GM12891 (cell line): ENCODE data around the gene SLC30A9.

Experiments
- DNase-seq: peaks from one replicate; pipeline ENCODE4 v3.0.0; 2011; ENCODE audit warnings: low spot score; ENCODE audit not compliant: insufficient read length
- FAIRE-seq: peaks from 2 replicates; lab custom pipeline; 2011; peaks lifted over from hg19 to GRCh38; lab: Jason Lieb, UNC
- PAX5 ChIP-seq: IDR thresholded peaks from 2 replicates; pipeline ENCODE4 v1.6.1; 2011; ENCODE audit warnings: low read length, moderate library complexity, mild to moderate bottlenecking; ENCODE audit not compliant: insufficient read depth, severe bottlenecking
- POLR2A ChIP-seq: IDR thresholded peaks from 2 replicates; pipeline ENCODE4 v1.6.1; 2011; ENCODE audit warnings: low read depth, low read length, control low read depth
- POLR2AphosphoS5 ChIP-seq: IDR thresholded peaks from 2 replicates; pipeline ENCODE4 v1.6.1; 2011; ENCODE audit warnings: low read depth, low read length, control low read depth
- POU2F2 ChIP-seq: IDR thresholded peaks from 2 replicates; pipeline ENCODE4 v1.6.1; 2011; ENCODE audit warnings: low read depth, mild to moderate bottlenecking, control low read depth, low read length, moderate library complexity
- SPI1 ChIP-seq: IDR thresholded peaks from 2 replicates; pipeline ENCODE4 v1.6.1; 2011; ENCODE audit warnings: low read depth, low read length, control low read depth
- TAF1 ChIP-seq: IDR thresholded peaks from 2 replicates; pipeline ENCODE4 v1.6.1; 2011; ENCODE audit warnings: low read depth, low read length, control low read depth

SLC30A9 gene

DNA sequence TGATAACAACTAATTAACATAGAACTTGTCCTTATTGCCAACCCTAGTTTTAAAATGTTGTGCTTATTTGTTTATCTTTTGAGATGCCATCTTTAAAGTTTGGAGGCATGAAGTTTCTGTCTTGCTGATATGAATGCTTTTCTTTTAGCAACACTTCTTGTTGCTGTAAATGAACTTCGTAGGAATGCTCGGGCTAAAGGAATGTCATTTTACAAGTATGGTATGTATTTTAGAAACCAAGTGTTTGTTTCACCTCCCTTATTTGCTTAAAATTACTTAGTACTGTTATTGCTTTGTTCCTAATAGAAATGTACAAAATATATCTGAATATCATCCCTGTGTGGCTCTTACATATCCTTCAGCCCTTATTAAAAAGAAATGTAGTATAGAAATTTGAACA lies 76.1 kb downstream of the SLC30A9 start:
- FAIRE-seq (no peak), DNase-seq (no peak)
- no peak for TF ChIP-seq POLR2AphosphoS5
- no peak for TF ChIP-seq SPI1
- TF ChIP-seq PAX5 = no peak
- no peak for TF ChIP-seq POU2F2
- no peak for TF ChIP-seq TAF1
- TF ChIP-seq POLR2A = no peak

DNA sequence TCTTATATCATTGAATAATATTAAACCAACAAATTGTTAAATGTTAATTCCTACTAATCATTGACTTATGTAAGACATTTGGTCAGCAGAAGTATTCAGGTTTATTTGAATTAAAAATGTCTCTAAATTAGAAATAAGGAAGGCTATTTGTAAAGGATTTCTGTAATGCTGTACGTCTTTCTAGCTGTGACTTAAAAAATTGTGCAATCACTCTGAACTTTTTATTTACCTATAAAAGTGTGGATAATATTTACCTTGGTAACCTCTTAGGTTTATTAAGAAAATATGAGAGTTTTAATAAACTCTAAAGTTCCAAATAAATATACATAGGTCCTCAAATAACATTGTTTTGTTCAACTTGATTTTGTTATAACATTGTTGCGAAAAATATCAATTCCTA lies 76.9 kb downstream of the SLC30A9 start:
- no peak for FAIRE-seq

DNA sequence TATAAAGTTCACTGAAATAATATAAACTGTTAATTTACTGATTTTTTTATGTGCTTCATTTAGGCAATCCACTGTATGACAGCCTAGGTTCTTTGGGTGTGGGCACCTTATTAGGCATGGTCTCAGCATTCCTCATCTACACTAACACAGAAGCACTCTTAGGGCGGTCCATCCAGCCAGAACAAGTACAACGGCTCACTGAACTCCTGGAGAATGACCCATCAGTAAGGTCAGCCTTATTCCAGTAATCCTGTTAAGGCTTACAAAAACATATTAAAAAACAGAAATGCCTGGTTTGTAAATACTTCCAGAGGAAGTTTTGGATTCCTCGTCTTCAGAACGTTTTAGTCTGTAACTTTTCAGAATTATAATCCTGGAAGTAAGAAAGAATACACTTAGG lies 80.1 kb downstream of the SLC30A9 start:
- DNase-seq = no peak
- FAIRE-seq = no peak
- TF ChIP-seq POU2F2 = no peak
- no peak for TF ChIP-seq SPI1
- no peak for TF ChIP-seq PAX5
- no peak for TF ChIP-seq POLR2AphosphoS5
- no peak for TF ChIP-seq TAF1
- no peak for TF ChIP-seq POLR2A

More for the DNA sequence above, 76.9 kb downstream of the SLC30A9 start:
- no peak for DNase-seq
- TF ChIP-seq TAF1 (no peak), POU2F2 (no peak), SPI1 (no peak), PAX5 (no peak), POLR2AphosphoS5 (no peak), POLR2A (no peak)

DNA sequence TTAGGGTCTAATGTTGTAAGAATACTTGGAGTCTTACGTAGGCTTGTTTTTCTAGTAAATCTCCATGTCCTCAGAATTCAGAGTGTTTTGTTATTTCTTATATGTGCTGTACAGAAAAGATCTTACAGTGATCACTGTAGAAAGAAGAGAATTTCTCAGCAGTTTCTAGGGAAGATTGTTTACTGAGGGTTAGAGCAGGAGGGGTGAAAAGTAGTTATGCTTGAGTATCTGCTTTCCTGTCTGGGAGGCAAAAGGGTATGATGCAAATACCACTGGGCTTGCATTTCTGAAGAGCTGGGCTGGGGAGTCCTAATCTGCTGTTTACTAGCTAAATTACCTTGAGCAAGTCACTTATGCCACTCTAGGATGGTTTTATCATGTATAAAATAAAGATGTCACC lies 84.0 kb downstream of the SLC30A9 start:
- no peak for FAIRE-seq
- TF ChIP-seq PAX5 (no peak), POLR2A (no peak), SPI1 (no peak), POU2F2 (no peak), POLR2AphosphoS5 (no peak), TAF1 (no peak)

DNA sequence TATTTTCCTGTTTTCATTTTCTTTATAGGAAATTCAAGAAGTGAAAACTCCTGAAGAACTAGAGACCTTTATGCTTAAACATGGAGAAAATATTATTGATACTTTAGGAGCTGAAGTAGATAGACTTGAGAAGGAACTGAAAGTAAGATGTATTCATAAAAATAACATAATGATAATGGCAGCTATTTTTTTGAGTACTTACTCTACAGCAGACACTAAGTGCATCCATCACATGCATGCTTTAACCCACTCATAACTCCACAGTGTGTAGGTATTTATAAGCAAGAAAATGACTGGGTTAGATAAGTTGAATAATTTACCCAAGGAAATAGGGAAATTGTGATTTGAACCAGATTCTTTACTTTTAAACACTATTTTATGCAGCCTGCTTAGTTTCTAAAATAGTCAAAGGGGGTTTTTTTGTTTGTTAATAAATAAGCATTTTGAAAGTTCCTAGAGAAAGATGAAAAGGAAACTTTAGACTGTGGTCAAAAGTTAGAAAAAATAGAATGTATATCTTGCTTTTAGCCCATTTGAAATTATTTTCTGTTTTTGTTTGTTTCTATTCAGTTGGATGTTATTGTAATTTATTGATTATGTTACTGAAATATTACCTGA lies 88.0 kb downstream of the SLC30A9 start:
- peak; percentile 48 for FAIRE-seq
- TF ChIP-seq TAF1 = no peak
- no peak for TF ChIP-seq POLR2A
- no peak for TF ChIP-seq PAX5
- TF ChIP-seq SPI1 = peak; percentile 64; the same call in 1 of the 2 replicates
- peak; percentile 14 for DNase-seq

More for the DNA sequence above, 84.0 kb downstream of the SLC30A9 start:
- DNase-seq = no peak

DNA sequence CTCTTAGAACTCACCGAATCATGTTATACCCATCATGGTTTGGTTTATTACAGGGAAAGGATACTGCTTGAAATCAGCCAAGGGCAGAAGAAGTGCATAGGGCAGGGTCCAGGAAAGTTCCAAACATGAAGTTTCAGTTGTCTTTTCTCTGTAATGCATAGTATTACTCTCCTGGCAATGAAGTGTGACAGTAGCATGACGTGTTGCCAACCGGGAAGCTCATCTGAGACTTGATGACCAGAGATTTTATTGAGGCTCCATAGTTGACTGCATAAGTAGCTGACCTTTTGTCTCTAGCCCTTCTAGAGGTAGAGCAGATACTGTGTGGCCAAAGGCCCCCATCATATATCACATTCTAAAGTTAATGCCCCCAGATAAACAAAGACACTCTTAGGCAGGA lies 90.0 kb downstream of the SLC30A9 start:
- peak; percentile 23 for FAIRE-seq
- no peak for DNase-seq
- no peak for TF ChIP-seq POLR2A
- TF ChIP-seq PAX5 = no peak
- no peak for TF ChIP-seq POLR2AphosphoS5
- TF ChIP-seq SPI1 = no peak
- no peak for TF ChIP-seq TAF1

DNA sequence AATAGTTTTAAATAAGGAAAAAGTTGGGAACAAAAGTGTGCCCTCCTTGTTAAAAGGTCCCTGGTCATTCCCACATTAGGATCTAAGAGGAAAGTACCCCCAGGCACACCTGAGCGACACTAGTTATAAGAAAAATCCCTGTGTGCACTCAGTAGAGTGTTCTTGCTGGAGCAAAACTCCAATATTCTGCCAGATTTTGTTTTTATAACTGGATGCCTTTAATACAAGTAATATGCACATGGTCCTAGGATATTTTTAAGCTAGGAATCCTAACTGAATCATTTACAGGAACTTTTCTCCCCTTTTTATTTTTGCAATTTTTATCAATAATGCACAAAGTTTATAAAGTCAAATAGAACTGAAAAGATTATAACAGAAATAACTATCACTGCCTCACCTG lies 93.5 kb downstream of the SLC30A9 start:
- no peak for FAIRE-seq
- no peak for TF ChIP-seq POLR2AphosphoS5
- no peak for TF ChIP-seq PAX5
- no peak for TF ChIP-seq POU2F2
- TF ChIP-seq TAF1 = no peak
- TF ChIP-seq SPI1 = no peak
- TF ChIP-seq POLR2A = no peak

DNA sequence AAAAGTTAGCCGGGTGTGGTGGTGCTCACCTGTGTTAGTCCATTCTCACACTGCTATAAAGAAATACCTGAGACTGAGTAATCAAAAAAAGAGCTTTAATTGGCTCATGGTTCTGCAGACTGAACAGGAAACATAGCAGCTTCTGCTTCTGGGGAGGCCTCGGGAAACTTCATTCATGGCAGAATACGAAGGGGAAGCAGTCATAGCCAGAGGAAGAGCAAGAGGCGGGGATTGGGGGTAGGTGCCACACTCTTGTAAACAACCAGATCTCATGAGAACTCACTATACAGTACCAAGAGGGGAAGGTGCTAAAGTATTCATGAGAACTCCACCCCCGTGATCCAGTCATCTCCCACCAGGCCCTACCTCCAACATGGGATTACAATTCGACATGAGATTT lies 98.1 kb downstream of the SLC30A9 start:
- DNase-seq (no peak), FAIRE-seq (no peak)
- TF ChIP-seq SPI1 (no peak), POU2F2 (no peak), TAF1 (no peak), PAX5 (no peak), POLR2A (no peak), POLR2AphosphoS5 (no peak)

More for the DNA sequence above, 93.5 kb downstream of the SLC30A9 start:
- no peak for DNase-seq

DNA sequence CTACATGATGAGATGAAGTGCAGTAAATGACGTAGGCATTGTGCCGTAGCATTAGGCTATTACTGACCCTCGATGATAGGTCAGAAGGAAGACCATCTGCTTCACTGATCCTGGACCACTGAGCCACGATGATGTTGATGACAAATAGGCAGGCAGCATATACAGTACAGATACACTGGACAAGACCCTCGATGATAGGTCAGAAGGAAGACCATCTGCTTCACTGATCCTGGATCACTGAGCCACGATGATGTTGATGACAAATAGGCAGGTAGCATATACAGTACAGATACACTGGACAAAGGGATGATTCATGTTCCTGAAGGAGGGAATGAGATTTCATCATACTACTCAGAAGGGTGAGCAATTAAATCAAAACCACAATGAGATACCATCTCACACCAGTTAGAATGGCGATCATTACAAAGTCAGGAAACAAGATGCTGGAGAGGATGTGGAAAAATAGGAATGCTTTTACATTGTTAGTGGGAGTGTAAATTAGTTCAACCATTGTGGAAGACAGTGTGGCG lies 111.2 kb downstream of the SLC30A9 start:
- DNase-seq (no peak), FAIRE-seq (peak; percentile 26)
- TF ChIP-seq PAX5 (no peak), TAF1 (no peak), POU2F2 (no peak), POLR2A (no peak), SPI1 (no peak), POLR2AphosphoS5 (no peak)

DNA sequence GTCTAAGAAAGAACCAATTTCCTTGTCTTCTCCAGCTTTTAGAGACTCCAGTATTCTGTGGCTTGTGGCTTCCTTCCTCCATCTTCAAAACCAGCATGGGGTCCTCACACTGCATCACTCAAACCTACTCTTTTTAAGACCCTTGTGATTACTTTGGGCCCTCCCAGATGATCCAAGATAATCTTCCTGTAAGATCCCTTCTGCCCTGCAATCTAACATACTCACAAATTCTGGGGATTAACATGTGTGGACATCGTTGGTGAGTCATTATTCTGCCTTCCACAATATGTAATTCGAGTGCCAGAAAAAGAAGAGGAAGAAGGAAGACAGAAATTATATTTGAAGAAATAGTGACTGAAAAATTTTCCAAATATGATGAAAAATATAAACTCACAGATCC lies 114.2 kb downstream of the SLC30A9 start:
- no peak for FAIRE-seq
- no peak for DNase-seq
- TF ChIP-seq POLR2AphosphoS5 = no peak
- TF ChIP-seq POLR2A = no peak
- TF ChIP-seq TAF1 = no peak
- no peak for TF ChIP-seq SPI1
- no peak for TF ChIP-seq PAX5
- TF ChIP-seq POU2F2 = no peak
